Tibial artery (tissue), 4 donors: Measurements from ENCODE around the gene BAZ2B.

ENCODE experiments used
- DNase-seq, 2 donors: peaks; one replicate each; pipeline ENCODE4 v3.0.0-alpha.2; 2019
- H3K27ac ChIP-seq, 2 donors: fragments of 200-600 bp; sonication (generic) in 1 of 2; 1 replicate in 1 of 2; 2 replicates in 1 of 2; pipeline ENCODE4 v1.5.1; 2018 to 2019; ENCODE audit warnings: mild to moderate bottlenecking in 1 of 2
- H3K27me3 ChIP-seq, 2 donors: fragments of 200-600 bp; sonication (generic) in 1 of 2; one replicate each; pipeline versions ENCODE4 v1.5.1 to v1.6.0; 2016 to 2019
- H3K36me3 ChIP-seq, 3 donors: fragments of 200-600 bp; sonication (generic) in 2 of 3; one replicate each; pipeline ENCODE4 v1.5.1; 2016 to 2019; ENCODE audit warnings: mild to moderate bottlenecking in 2 of 3
- H3K4me1 ChIP-seq, 4 donors: fragments of 200-600 bp; sonication (generic) in 2 of 4; 1 replicate in 3 of 4; 2 replicates in 1 of 4; pipeline ENCODE4 v1.5.1; 2016 to 2019
- H3K4me3 ChIP-seq, 2 donors: fragments of 200-600 bp; sonication (generic) in 1 of 2; 1 replicate in 1 of 2; 2 replicates in 1 of 2; pipeline ENCODE4 v1.5.1; 2018 to 2019; ENCODE audit warnings: mild to moderate bottlenecking in 2 of 2
- H3K9me3 ChIP-seq, 3 donors: fragments of 200-600 bp; sonication (generic) in 1 of 3; one replicate each; pipeline ENCODE4 v1.5.1; 2016 to 2019
- intact Hi-C: fragments of 100-400 bp; cut with DNase I; formaldehyde crosslinking; loops from one replicate; pipeline ENCODE4 v1.15.0; 2023; ENCODE audit warnings: low total_unique reads
- TF ChIP-seq, protein P1 (sequence below), 2 experiments: fragments of 200-600 bp in 1 of 2; fragments of 450-650 bp in 1 of 2; IDR thresholded peaks; one replicate each; pipeline ENCODE4 v1.5.1; 2017 to 2019; ENCODE audit warnings: antibody characterized with exemption in 2 of 2, mild to moderate bottlenecking in 1 of 2, moderate library complexity in 1 of 2

Gene BAZ2B

DNA sequence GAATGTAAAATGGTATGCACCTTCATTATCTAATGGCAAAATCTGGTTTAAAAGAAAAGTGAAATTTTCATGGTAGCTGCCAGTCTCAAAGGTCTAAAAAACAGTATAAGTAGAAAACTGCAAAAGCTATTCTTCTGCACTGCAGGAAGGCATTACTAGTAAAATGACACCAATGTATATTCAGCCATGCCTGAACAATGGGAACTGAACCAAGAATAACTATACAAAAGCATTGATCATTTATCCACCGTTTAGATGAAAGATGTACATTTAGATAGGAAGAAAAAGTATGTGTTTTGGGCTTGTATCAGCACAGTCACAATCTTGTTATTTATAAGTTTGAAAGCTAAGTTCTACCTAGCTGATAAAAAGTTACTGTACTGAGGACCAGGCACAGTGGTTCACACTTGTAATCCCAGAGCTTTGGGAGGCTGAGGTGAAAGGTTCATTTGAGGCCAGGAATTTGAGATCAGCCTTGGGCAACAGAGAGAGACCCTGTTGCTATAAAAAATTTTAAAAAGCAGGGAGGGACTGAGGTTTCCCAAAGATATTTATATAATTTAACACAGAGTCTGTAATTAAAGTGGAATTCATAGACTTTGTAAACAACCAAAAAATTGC is 166.7 kb downstream of the BAZ2B start:
- Histone ChIP-seq H3K36me3 (peaks cover 23 to 32% (median 31%) of the 10 kb centered on the region in 3 donors), H3K27me3 (no peaks in the 10 kb centered on the region), H3K4me3 (no peak overlapping the region), H3K27ac (no peak overlapping the region), H3K9me3 (no peaks in the 10 kb centered on the region), H3K4me1 (no peaks in the 10 kb centered on the region)
- TF ChIP-seq, protein P1, sequence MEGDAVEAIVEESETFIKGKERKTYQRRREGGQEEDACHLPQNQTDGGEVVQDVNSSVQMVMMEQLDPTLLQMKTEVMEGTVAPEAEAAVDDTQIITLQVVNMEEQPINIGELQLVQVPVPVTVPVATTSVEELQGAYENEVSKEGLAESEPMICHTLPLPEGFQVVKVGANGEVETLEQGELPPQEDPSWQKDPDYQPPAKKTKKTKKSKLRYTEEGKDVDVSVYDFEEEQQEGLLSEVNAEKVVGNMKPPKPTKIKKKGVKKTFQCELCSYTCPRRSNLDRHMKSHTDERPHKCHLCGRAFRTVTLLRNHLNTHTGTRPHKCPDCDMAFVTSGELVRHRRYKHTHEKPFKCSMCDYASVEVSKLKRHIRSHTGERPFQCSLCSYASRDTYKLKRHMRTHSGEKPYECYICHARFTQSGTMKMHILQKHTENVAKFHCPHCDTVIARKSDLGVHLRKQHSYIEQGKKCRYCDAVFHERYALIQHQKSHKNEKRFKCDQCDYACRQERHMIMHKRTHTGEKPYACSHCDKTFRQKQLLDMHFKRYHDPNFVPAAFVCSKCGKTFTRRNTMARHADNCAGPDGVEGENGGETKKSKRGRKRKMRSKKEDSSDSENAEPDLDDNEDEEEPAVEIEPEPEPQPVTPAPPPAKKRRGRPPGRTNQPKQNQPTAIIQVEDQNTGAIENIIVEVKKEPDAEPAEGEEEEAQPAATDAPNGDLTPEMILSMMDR (IDR thresholded peaks at IDR 0.05), result no peak
- DNase-seq, result no peak
- intact Hi-C loops, result no loop called here

DNA sequence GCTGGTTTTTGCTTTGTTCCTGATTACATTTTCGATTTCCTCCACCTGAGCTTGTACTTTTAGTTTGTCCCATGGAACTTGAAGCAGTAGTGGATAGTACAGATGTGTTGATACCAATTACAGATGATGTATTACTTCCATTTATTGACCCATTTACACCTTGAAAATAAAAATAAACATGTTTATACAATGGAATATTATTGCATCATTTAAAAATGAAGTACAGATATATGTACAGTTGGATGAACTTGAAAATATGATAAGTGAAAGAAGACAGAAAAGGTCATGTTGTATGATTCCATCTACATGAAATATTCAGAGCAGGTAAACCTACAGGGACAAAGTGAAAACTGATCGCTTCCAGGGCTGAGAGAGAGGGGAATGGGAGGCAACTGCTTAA is 169.5 kb downstream of the BAZ2B start:
- Histone ChIP-seq H3K27me3 (no peaks in the 10 kb centered on the region), H3K27ac (no peak overlapping the region), H3K36me3 (peaks cover 35 to 48% (median 41%) of the 10 kb centered on the region in 3 donors), H3K4me3 (no peak overlapping the region), H3K4me1 (no peaks in the 10 kb centered on the region), H3K9me3 (no peaks in the 10 kb centered on the region)
- intact Hi-C loops, result no loop called here
- no peak for DNase-seq
- TF ChIP-seq, protein P1 (IDR thresholded peaks at IDR 0.05), result no peak

DNA sequence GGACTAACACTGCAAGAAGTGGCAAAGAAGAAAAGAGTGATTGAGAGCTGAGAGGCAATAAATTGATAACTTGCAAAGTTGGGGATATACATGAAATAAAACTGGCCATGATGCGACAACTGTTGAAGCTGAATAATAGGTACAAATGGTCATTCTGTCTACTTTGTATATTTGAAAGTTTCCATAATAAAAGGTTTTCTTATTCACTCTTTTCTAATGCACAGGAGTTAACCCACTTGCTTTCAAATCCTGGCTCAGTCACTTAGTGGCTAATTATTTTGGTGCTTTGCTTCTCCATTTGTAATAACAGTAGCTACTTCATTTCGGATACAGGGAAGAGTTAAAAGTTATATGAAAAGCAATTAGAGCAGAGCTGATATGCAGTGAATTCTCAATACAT is 170.1 kb downstream of the BAZ2B start:
- no peak for DNase-seq
- H3K27me3 ChIP-seq, result no peaks in the 10 kb centered on the region
- H3K4me3 ChIP-seq, result no peak overlapping the region
- TF ChIP-seq, protein P1 (IDR thresholded peaks at IDR 0.05), result no peak
- intact Hi-C loops, result no loop called here
- H3K27ac ChIP-seq, result no peak overlapping the region
- H3K9me3 ChIP-seq, result no peaks in the 10 kb centered on the region
- peaks cover 35 to 48% (median 46%) of the 10 kb centered on the region in 3 donors for H3K36me3 ChIP-seq
- H3K4me1 ChIP-seq, result no peaks in the 10 kb centered on the region

DNA sequence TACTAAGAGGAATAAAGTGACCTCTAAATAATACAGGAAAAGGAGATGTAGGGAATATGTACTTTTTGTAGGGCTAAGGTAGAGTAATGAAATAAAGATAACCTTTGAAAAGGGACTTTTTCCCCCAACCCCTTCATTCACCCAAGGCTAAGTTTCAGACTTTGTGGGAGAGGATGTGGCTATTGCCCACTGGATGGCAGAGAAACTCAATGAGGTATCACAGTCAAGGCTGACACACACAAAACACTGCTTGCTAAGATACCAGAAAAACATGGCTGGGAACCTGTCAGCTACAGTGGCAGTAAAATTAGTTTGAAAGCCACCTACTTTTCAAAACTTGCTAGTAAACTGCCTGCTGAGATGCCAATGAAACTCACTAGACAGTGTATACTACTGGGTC is 171.0 kb downstream of the BAZ2B start:
- H3K27me3 ChIP-seq, result no peaks in the 10 kb centered on the region
- H3K9me3 ChIP-seq, result no peaks in the 10 kb centered on the region
- peaks cover 35 to 49% (median 48%) of the 10 kb centered on the region in 3 donors for H3K36me3 ChIP-seq
- intact Hi-C loops, result no loop called here
- TF ChIP-seq, protein P1 (IDR thresholded peaks at IDR 0.05), result no peak
- no peak overlapping the region for H3K27ac ChIP-seq
- DNase-seq, result no peak
- no peaks in the 10 kb centered on the region for H3K4me1 ChIP-seq
- no peak overlapping the region for H3K4me3 ChIP-seq

DNA sequence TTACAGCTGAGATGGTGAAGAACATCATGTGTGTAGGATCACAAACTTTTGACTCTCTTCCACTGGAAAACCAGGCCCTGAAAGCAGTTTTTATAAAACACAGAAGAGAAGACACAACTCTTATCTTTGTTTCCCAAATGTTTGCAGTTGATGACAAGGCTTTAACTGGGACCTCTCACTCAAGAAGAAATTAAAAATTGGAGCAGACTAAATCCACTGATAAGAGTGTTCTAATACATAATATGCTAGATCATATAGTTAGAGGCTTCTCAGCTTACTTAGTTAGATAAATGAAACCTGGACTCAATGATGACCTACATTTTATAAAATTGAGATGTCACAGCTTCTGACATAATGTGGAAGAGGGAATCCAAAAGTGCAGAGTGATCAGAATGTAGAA is 171.6 kb downstream of the BAZ2B start:
- Histone ChIP-seq H3K9me3 (no peaks in the 10 kb centered on the region), H3K4me1 (no peaks in the 10 kb centered on the region), H3K27me3 (no peaks in the 10 kb centered on the region), H3K27ac (no peak overlapping the region), H3K36me3 (peaks cover 35 to 49% (median 48%) of the 10 kb centered on the region in 3 donors), H3K4me3 (no peak overlapping the region)
- no peak for DNase-seq
- intact Hi-C loops, result no loop called here
- TF ChIP-seq, protein P1 (IDR thresholded peaks at IDR 0.05), result no peak
